ENCODE measurements around the gene IKBKE.

IKBKE gene

DNA sequence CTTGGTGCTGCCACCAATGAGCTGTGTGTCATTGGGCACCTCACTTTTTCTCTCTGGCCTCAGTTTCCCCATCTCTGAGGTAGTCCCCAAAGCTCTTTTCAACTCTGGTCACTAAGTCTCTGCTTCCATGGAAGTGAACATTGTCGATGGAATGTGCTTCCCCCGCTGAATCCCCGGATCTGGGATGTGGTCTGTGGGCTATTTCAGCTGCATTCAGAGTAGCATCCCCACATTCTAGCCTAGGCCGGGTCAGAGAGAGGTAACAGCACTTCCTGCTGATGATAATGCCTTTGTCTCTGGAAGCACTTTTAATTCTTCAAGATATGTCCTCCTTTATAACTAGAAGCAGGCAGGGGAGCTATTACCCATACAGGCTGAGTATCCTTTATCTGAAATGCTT is 66.9 kb downstream of the IKBKE start (continued):
- TF ChIP-seq GLI2 (tag by site-specific recombination; IDR thresholded peaks at IDR 0.05; ENCODE audit: borderline replicate concordance, low read depth) (no peak), MZF1 (tag by site-specific recombination; IDR thresholded peaks at IDR 0.05; ENCODE audit: borderline replicate concordance) (no peak), ZNF768 (tag by site-specific recombination; IDR thresholded peaks at IDR 0.05) (no peak), ZNF223 (tag by site-specific recombination; IDR thresholded peaks at IDR 0.05) (no peak)

- H3K36me3 ChIP-seq (ENCODE audit: control insufficient read depth in 2 of 2, insufficient read depth in 1 of 2, low read length in 2 of 2), result no peaks in the 10 kb centered on the region
- ChIA-PET POLR2A (interaction anchor here (0.6 kb wide), 1 partner anchor 380 kb away, joined by 3 read pairs; no protein-coding TSS in a partner anchor), CTCF (interaction anchor here (0.6 to 0.8 kb wide), 2 partner anchors 69 to 126 kb away, joined by 3 read pairs; no protein-coding TSS in a partner anchor)
- no peaks in the 10 kb centered on the region for H3K9me3 ChIP-seq (ENCODE audit: control insufficient read depth, insufficient read depth, low read depth, low read length)
- H3K27ac ChIP-seq (ENCODE audit: extremely low read depth, low read depth, low read length), result no peak overlapping the region
- no peak overlapping the region for H3K4me3 ChIP-seq (ENCODE audit: low read depth, low read length)
- 0 out of 2 replicates have a peak, but pooled peaks have one; percentile 43 for TF ChIP-seq ZBTB48 (tag by site-specific recombination; IDR thresholded peaks at IDR 0.05)
- TF ChIP-seq ZNF585B (tag by site-specific recombination; IDR thresholded peaks at IDR 0.05), result no peak
- no peak for TF ChIP-seq ZNF354C (tag by site-specific recombination; IDR thresholded peaks at IDR 0.05; ENCODE audit: borderline replicate concordance, low read depth)
- TF ChIP-seq ZNF366 (tag by site-specific recombination; conservative IDR thresholded peaks at IDR 0.05), result no peak
- TF ChIP-seq ZNF10 (tag by site-specific recombination; IDR thresholded peaks at IDR 0.05), result no peak
- H3K4me1 ChIP-seq (ENCODE audit: control insufficient read depth, insufficient read depth, low read length), result no peaks in the 10 kb centered on the region
Observed at GRCh38 chr1:206538086-206538770, 68.0 kb downstream of the IKBKE start.

GRCh38 chr1:206538901-206539640 is 68.8 kb downstream of the IKBKE start:
- Histone ChIP-seq H3K36me3 (ENCODE audit: control insufficient read depth in 2 of 2, insufficient read depth in 1 of 2, low read length in 2 of 2) (no peaks in the 10 kb centered on the region), H3K27ac (ENCODE audit: extremely low read depth, low read depth, low read length) (no peak overlapping the region), H3K9me3 (ENCODE audit: control insufficient read depth, insufficient read depth, low read depth, low read length) (no peaks in the 10 kb centered on the region), H3K4me3 (ENCODE audit: low read depth, low read length) (no peak overlapping the region), H3K4me1 (ENCODE audit: control insufficient read depth, insufficient read depth, low read length) (no peaks in the 10 kb centered on the region)
- CTCF ChIA-PET, result no interaction called here
- POLR2A ChIA-PET, result no interaction called here
- TF ChIP-seq REPIN1 (tag by site-specific recombination; IDR thresholded peaks at IDR 0.05; ENCODE audit: low read depth) (no peak), ZFHX2 (tag by site-specific recombination; conservative IDR thresholded peaks at IDR 0.05) (no peak), AEBP2 (tag by site-specific recombination; IDR thresholded peaks at IDR 0.05; ENCODE audit: borderline replicate concordance) (no peak), ZSCAN4 (tag by site-specific recombination; IDR thresholded peaks at IDR 0.05) (no peak)

DNA sequence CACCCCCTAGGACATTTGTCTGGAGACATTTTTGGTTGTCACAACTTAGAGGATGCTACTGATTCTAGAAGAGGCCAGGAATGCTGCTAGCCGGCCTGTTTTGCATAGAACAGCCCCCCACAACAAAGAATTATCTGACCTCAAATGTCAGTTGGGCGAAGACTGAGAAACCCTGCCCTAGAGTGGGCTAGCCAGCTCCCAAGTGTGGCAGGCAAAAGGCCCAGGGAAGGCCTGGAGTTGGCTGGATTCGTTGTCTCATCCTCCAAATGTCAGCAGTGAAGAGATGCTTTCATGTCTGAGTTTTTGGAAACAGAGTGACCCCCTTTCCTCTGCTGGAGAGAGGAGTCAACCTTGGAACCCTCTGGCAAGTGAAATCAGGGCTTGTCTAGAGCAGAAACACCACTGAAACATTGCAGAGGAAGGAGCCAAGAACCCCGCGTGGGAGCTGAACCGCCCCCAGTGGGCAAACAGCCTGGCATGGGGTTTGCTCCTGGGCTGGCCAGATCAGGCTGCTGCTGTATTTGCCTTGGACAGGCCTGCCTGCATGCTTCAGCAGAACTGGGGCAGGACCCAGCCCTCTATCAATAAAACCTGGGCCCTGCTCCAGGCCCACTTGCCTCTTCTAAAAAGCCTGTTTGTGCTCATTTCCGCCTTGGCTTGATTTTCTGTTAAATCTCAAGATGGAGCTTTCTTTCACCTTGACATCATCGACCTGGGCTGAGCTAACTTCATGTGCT is 69.9 kb downstream of the IKBKE start:
- POLR2A ChIA-PET, result no interaction called here
- no peaks in the 10 kb centered on the region for H3K9me3 ChIP-seq (ENCODE audit: control insufficient read depth, insufficient read depth, low read depth, low read length)
- no peak overlapping the region for H3K4me3 ChIP-seq (ENCODE audit: low read depth, low read length)
- H3K36me3 ChIP-seq (ENCODE audit: control insufficient read depth in 2 of 2, insufficient read depth in 1 of 2, low read length in 2 of 2), result no peaks in the 10 kb centered on the region
- no peaks in the 10 kb centered on the region for H3K4me1 ChIP-seq (ENCODE audit: control insufficient read depth, insufficient read depth, low read length)
- TF ChIP-seq EGR2 (tag by site-specific recombination; IDR thresholded peaks at IDR 0.05; ENCODE audit: low read depth), result peak; percentile 11; the same call in 1 of the 2 replicates
- TF ChIP-seq GLIS1 (tag by site-specific recombination; IDR thresholded peaks at IDR 0.05), result no peak
- TF ChIP-seq ZFHX2 (tag by site-specific recombination; conservative IDR thresholded peaks at IDR 0.05), result peak; percentile 55
- no peak for TF ChIP-seq GFI1B (tag by site-specific recombination; IDR thresholded peaks at IDR 0.05)
- no peak for TF ChIP-seq GLIS2 (tag by site-specific recombination; IDR thresholded peaks at IDR 0.05)
- no peak for TF ChIP-seq ZNF776 (tag by site-specific recombination; IDR thresholded peaks at IDR 0.05; ENCODE audit: borderline replicate concordance)
- no peak for TF ChIP-seq SP7 (tag by site-specific recombination; IDR thresholded peaks at IDR 0.05)
- H3K27ac ChIP-seq (ENCODE audit: extremely low read depth, low read depth, low read length), result no peak overlapping the region
- CTCF ChIA-PET, result interaction anchor here (0.6 to 1.4 kb wide), 7 partner anchors 9 to 127 kb away, joined by 3 to 4 read pairs (median 3); no protein-coding TSS in a partner anchor
